ENCODE results near the gene CA6.
"Not testable (repeated sequence)": the region's sequence is repeated elsewhere in the genome, so short reads cannot be mapped to it uniquely, and the experiment has no call there.

CA6 gene

DNA sequence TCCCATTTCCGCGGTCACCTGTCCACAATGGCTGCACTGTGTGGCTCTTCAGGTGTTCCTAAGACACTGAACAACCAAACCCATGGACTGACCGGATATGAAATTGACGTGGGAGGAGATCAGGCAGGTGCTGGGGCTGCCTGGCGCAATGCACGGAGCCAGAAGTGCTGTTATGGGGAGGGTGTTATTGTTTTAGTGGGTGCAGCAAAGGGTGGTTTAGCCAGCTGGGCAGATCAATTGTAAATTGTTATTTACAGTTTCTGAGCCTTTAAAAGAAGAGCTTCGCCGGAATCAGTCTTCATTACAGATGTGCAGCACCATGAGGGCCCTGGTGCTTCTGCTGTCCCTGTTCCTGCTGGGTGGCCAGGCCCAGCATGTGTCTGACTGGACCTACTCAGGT lies at the start of gene CA6:
Gene CA6 (plus strand): TSS at position 301 of the 400 bp plus-strand sequence. CDS start 19 bp downstream, at position 320.
- DNase-seq = no peak

GRCh38 chr1:8896775-8897174 lies 48.9 kb upstream of the CA6 start:
- DNase-seq = not testable (repeated sequence)

- DNase-seq = not testable (repeated sequence)
These were observed 48.2 kb upstream of the CA6 start for GRCh38 chr1:8897505-8897904.

DNA sequence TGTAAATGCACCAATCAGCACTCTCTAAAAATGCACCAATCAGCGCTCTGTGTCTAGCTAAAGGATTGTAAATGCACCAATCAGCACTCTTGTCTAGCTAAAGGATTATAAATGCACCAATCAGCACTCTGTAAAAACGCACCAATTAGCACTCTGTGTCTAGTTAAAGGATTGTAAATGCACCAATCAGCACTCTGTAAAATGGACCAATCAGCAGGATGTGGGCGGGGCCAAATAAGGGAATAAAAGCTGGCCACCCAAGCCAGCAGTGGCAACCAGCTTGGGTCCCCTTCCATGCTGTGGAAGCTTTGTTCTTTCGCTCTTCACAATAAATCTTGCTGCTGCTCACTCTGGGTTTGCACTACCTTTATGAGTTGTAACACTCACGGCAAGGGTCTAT lies 47.2 kb upstream of the CA6 start:
- DNase-seq = not testable (repeated sequence)

DNA sequence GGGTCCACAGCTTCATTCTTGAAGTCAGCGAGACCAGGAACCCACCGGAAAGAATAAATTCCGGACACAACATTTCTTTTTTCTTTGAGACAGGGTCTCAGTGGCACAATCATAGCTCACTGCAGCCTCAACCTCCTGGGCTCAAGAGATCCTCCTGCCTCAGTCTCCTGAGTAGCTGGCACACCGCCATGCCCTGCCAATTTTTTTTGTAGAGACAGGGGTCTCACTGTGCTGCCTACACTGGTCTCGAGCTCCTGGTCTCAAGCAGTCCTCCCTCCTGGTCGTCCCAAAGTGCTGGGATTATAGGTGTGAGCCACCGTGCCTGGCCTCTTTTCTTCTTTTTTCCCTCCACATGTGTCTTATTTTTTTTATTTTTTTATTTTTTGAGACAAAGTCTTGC lies 46.6 kb upstream of the CA6 start:
- DNase-seq = no peak

- DNase-seq = peak; percentile 45
These were observed 45.0 kb upstream of the CA6 start for GRCh38 chr1:8900684-8901083.

- DNase-seq = no peak
These were observed 42.9 kb upstream of the CA6 start for GRCh38 chr1:8902765-8903164.

GRCh38 chr1:8903410-8903809 lies 42.3 kb upstream of the CA6 start:
- DNase-seq = no peak

- DNase-seq = no peak
These were observed 41.6 kb upstream of the CA6 start for GRCh38 chr1:8903908-8904650.

- DNase-seq = no peak
These were observed 40.0 kb upstream of the CA6 start for GRCh38 chr1:8905582-8906191.

DNA sequence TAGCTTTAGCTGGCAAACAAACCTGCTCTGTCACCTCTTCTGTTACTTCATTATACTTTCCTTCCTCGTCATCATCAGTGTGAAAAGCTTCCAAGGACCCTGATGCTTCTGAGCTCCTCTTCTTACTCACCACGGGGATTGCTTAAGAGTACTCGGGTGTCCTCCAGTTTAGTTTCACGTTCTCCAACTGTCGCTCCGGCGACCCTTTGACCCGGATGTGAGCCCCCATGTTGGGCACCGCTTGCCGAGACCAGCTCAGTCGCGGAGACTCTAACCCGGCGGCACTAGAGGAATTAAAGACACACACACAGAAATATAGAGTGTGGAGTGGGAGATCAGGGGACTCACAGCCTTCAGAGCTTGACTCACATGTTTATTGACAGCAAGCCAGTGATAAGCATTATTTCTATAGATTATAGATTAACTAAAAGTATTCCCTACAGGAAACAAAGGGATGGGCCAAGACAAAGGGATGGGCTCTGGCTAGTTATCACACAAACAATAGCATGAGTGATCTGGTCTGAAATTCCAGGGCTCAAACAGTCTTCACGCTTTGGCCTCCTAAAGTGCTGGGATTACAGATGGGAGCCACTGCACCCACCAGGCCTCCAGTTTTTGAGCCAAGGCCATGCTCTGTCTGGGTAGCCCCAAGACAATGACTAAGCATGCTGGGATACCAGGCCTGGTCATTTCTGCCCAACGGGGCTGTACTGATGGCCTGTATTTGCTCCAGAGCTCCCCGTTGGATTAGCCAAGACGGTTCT lies 37.1 kb upstream of the CA6 start:
- DNase-seq = no peak

DNA sequence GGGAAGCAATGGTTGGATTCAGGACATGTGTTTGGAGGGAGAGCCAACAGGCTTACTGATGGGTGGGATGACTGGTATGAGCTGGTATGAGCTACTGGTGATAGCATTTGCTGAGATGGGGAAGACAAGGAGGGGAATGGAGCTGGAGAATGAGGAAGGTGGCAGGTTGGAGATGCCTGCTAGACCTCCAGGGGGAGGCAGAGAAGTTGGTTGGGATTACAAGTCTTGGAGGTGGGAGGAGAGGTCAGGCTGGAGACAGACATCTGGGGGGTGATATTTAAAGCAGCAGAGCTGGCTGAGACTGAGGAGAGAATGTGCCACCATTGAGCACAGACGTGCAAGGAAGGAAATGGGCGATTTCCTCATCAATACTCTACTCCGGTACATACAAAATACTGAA lies 35.3 kb upstream of the CA6 start:
- no peak for DNase-seq

DNA sequence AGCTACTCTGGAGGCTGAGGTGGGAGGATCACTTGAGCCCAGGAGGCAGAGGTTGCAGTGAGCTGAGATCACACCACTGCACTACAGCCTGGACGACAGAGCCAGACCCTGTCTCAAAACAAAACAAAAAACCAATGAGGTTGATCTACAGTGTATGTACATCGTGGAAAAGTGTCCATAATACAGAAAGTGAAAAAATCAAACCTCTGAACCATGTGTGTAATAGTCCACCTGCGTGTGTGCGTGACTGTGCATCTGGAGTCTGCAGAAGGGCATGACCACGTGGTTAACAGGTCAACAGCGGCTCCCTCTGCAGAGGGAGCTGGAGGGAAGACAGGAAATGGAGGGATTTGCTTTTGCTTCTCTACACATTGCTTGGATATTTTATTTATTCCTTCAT lies 34.8 kb upstream of the CA6 start:
- no peak for DNase-seq

DNA sequence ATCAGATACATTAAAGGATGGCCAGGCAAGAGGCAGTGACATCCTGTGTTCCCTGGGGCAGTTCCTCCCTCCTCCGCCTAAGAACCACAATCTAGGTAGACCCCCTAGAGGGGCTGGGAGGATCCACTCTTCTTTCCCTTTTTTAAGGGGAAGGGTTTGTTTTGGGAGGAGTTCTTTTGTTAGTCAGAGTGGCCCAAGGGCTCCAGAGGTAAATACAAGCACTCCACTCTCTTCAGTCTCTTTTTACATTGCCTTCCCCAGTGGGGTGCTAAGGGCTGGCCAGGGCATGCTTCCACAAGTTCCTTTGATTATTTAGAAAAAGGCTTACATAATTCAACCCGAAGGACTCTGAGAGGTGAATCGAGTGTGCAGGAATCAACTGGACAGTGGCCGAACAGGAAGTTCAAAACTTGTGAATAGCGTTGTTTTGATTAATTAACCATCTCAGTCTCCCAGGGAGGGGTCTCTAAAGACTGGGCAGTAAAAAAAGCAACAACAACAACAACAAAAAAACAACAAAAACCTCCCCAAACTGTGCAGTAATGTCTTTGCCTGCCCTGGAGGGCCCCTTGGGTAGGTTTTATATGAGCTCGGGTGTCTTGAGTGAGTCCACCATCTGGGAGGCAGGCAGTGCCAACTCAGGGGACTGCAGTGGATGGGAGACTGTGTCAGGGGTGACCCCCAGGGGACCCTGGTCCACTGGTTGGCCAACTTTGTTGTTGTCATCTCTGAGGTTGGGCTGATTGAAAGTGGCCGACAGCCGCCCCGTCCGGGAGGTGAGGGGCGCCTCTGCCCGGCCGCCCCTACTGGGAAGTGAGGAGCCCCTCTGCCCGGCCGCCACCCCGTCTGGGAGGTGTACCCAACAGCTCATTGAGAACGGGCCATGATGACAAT lies 34.0 kb upstream of the CA6 start:
- no peak for DNase-seq

- no peak for DNase-seq
These were observed 32.2 kb upstream of the CA6 start for GRCh38 chr1:8913457-8913856.

DNA sequence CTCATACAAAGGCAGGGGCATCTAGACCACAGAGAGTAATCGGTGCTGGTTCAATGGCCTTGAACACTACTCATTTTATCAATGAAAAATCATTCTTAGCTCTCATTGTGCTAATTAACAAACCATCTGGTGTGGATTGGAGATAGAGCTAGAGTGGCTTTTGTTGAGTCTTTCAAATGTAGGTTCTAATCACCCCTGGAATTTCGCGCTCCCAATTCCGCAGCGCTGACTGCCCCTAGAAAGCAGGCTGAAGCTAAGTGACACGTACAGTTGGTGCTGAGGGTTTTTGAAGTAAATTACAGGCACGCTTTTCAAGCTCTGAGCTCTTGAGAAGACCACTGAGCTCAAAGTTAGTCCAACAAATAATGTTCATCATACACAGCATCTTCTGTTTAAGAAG lies 31.2 kb upstream of the CA6 start:
- DNase-seq = no peak

GRCh38 chr1:8915446-8915845 lies 30.2 kb upstream of the CA6 start:
- no peak for DNase-seq

DNA sequence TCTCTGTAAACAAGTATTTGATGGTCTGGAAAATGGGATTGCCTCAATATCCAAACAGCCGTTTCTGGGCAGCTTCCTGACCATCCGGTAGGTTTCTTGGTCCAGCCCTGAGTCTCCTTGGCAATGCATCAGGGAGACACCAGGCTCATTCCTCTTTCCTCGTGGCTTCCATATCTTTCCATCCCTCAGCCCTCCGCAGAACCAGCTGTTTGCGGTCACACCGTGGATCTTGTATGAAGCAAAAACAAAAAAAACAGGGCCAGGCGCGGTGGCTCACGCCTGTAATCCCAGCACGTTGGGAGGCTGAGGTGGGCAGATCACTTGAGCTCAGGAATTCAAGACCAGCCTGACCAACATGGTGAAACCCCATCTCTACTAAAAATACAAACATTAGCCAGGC lies 28.1 kb upstream of the CA6 start:
- not testable (repeated sequence) for DNase-seq

- DNase-seq = no peak
These were observed 22.7 kb upstream of the CA6 start for GRCh38 chr1:8922962-8923361.

- DNase-seq = no peak
These were observed 20.3 kb upstream of the CA6 start for GRCh38 chr1:8925406-8925805.

DNA sequence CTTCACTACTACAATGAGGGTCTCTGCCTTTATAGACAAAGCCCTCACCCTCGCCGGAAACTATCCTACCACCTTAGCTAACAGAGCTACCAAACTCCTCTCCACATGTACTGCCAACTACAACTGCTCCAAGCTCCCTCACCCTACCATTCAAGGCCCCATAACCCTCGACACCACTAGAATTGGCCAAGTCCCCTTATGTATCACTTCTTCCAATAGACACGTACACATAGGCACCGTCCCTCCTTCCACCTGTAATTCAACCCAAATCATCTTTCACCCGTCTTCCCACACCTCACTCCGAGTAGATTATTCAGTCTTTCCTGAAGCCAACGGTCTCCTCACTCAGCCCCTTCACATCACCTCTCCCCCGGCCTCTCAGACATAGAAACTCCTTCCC lies 19.7 kb upstream of the CA6 start:
- no peak for DNase-seq

GRCh38 chr1:8926707-8927694 lies 18.7 kb upstream of the CA6 start:
- DNase-seq = no peak
